GM12892 (cell line): Measurements from ENCODE around the gene P2RY8.
A peak's percentile ranks its signal among the peaks of the same experiment; 100 is the strongest.
"Not testable (repeated sequence)": the region's sequence is repeated elsewhere in the genome, so short reads cannot be mapped to it uniquely, and the experiment has no call there.

ENCODE experiments used
- POLR2A ChIP-seq: IDR thresholded peaks from 2 replicates; pipeline ENCODE4 v1.6.1; 2011; ENCODE audit warnings: low read depth, low read length, control low read depth
- POLR2AphosphoS5 ChIP-seq: IDR thresholded peaks from 2 replicates; pipeline ENCODE4 v1.6.1; 2011; ENCODE audit warnings: low read depth, low read length, control low read depth
- TAF1 ChIP-seq: IDR thresholded peaks from 2 replicates; pipeline ENCODE4 v1.6.1; 2011; ENCODE audit warnings: low read depth, mild to moderate bottlenecking, control low read depth, low read length, borderline replicate concordance

DNA sequence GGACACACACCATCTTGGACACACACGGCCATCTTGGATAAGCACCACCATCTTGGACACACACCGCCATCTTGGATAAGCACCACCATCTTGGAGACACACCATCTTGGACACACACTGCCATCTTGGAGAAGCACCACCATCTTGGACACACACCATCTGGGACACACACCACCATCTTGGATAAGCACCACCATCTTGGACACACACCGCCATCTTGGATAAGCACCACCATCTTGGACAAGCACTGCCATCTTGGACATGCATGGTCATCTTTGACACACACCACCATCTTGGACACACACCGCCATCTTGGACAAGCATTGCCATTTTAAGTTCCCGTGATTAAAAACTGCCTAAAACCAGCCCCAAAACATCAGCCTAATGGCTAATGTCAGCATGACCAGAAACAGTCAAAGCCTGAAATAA is 88.4 kb downstream of the P2RY8 start:
- TF ChIP-seq POLR2AphosphoS5, TAF1: not testable (repeated sequence)
- 0 out of 2 replicates have a peak, but pooled peaks have one; percentile 12 for TF ChIP-seq POLR2A
